ENCODE results near the gene CRIP2. TPM values are rescaled to one million over a fixed set of nuclear protein-coding genes. Genes with fewer than 3 reads are reported as not detected.
A peak's percentile ranks its signal among the peaks of the same experiment; 100 is the strongest.

The CRIP2 gene
- total and polyA plus RNA-seq, 2 of the 13 experiments (the other 11 are each of a cell fraction or from before 2014, with no cell fraction given): 31.6 to 37.9 TPM

DNA sequence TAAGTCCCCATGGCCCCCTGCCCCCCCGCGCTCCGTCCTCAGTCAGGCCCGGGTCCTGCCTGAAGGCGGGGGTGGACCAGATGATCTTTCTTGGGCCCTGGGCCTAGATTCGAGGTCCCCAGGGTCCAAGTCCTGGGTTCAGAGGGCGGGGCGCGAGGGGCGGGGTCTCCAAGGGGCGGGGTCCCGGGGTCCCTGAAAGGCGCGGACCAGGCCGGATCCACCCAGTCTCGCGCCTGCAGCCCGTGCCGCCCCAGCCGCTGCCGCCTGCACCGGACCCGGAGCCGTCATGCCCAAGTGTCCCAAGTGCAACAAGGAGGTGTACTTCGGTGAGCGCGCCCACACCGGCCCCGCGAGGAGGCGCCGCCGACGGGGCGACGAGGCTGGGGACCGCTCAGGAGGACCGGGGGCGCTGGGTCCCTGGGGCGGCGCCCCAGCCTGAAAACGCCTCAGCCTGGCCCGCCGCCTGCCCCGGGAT is 12.4 kb downstream of the CRIP2 start (continued):
- peak; percentile 30; the same call in 1 of the 2 replicates for TF ChIP-seq ZNF703 (CRISPR knock-in tag; IDR thresholded peaks at IDR 0.05; ENCODE audit: borderline replicate concordance)
- TF ChIP-seq TEF (CRISPR knock-in tag; IDR thresholded peaks at IDR 0.05): no peak
- TF ChIP-seq CHCHD3 (CRISPR knock-in tag; IDR thresholded peaks at IDR 0.05): no peak
- TF ChIP-seq DMAP1 (CRISPR knock-in tag; IDR thresholded peaks at IDR 0.05): 0 out of 2 replicates have a peak, but pooled peaks have one; percentile 23
- TF ChIP-seq ZFY (CRISPR knock-in tag; IDR thresholded peaks at IDR 0.05): peak; percentile 77
- peak; percentile 74; the same call in 1 of the 2 replicates for TF ChIP-seq SP4 (CRISPR knock-in tag; IDR thresholded peaks at IDR 0.05)
- TF ChIP-seq, protein P1, sequence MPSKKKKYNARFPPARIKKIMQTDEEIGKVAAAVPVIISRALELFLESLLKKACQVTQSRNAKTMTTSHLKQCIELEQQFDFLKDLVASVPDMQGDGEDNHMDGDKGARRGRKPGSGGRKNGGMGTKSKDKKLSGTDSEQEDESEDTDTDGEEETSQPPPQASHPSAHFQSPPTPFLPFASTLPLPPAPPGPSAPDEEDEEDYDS (CRISPR knock-in tag; IDR thresholded peaks at IDR 0.05): peak; percentile 95
- TF ChIP-seq ZC3H13 (CRISPR knock-in tag; IDR thresholded peaks at IDR 0.05): 0 out of 2 replicates have a peak, but pooled peaks have one; percentile 22
- TF ChIP-seq ZFX (CRISPR knock-in tag; IDR thresholded peaks at IDR 0.05; ENCODE audit: low read depth): peak; percentile 75
- 0 out of 2 replicates have a peak, but pooled peaks have one; percentile 45 for TF ChIP-seq SRY (CRISPR knock-in tag; IDR thresholded peaks at IDR 0.05)
- peak; percentile 17; the same call in 1 of the 2 replicates for TF ChIP-seq KDM5B (CRISPR knock-in tag; IDR thresholded peaks at IDR 0.05; ENCODE audit: borderline replicate concordance)
- peak; percentile 15; the same call in 1 of the 2 replicates for TF ChIP-seq ZMYM4 (CRISPR knock-in tag; IDR thresholded peaks at IDR 0.05)
- TF ChIP-seq FLYWCH1 (CRISPR knock-in tag; IDR thresholded peaks at IDR 0.05): no peak
- peak; percentile 18; the same call in 1 of the 2 replicates for TF ChIP-seq ATF7-NPFF (CRISPR knock-in tag; IDR thresholded peaks at IDR 0.05; ENCODE audit: low read depth)
- TF ChIP-seq, protein P2, sequence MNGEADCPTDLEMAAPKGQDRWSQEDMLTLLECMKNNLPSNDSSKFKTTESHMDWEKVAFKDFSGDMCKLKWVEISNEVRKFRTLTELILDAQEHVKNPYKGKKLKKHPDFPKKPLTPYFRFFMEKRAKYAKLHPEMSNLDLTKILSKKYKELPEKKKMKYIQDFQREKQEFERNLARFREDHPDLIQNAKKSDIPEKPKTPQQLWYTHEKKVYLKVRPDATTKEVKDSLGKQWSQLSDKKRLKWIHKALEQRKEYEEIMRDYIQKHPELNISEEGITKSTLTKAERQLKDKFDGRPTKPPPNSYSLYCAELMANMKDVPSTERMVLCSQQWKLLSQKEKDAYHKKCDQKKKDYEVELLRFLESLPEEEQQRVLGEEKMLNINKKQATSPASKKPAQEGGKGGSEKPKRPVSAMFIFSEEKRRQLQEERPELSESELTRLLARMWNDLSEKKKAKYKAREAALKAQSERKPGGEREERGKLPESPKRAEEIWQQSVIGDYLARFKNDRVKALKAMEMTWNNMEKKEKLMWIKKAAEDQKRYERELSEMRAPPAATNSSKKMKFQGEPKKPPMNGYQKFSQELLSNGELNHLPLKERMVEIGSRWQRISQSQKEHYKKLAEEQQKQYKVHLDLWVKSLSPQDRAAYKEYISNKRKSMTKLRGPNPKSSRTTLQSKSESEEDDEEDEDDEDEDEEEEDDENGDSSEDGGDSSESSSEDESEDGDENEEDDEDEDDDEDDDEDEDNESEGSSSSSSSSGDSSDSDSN (CRISPR knock-in tag; IDR thresholded peaks at IDR 0.05): peak; percentile 36; the same call in 1 of the 2 replicates
- TF ChIP-seq, protein P3, sequence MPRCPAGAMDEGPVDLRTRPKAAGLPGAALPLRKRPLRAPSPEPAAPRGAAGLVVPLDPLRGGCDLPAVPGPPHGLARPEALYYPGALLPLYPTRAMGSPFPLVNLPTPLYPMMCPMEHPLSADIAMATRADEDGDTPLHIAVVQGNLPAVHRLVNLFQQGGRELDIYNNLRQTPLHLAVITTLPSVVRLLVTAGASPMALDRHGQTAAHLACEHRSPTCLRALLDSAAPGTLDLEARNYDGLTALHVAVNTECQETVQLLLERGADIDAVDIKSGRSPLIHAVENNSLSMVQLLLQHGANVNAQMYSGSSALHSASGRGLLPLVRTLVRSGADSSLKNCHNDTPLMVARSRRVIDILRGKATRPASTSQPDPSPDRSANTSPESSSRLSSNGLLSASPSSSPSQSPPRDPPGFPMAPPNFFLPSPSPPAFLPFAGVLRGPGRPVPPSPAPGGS (CRISPR knock-in tag; IDR thresholded peaks at IDR 0.05): no peak
- peak; percentile 54; the same call in 1 of the 2 replicates for TF ChIP-seq IRF9 (CRISPR knock-in tag; IDR thresholded peaks at IDR 0.05; ENCODE audit: borderline replicate concordance)
- peak; percentile 27; the same call in 1 of the 2 replicates for TF ChIP-seq MYPOP (CRISPR knock-in tag; IDR thresholded peaks at IDR 0.05)
- 0 out of 2 replicates have a peak, but pooled peaks have one; percentile 29 for TF ChIP-seq ZNF589 (CRISPR knock-in tag; conservative IDR thresholded peaks at IDR 0.05)
- no peak for TF ChIP-seq ZNF713 (CRISPR knock-in tag; IDR thresholded peaks at IDR 0.05)
- TF ChIP-seq ZNF513 (CRISPR knock-in tag; conservative IDR thresholded peaks at IDR 0.05): no peak

All from HepG2 (cell line).